ENCODE results near the gene TRIO.

DNA sequence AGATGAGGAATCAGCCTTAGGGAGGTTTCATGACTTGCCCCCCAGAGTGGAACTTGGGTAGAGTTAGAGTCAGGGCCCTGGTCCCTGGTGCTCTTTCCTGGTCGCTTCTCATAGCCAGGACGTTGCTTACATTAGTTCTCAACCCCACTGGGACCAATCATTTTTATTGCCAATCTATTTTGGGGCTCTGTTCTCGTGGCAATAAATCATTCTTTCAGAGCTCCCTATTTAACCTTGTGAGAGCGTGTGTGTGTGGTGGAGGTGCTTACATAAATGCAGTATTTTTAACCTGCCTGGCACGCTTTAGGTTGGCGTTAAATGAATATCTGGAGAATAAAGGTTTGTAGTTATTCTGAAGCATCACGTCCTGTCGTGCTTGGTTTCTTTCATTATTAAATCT, 4.1 kb downstream of the TRIO start:
- TF ChIP-seq, protein P1, sequence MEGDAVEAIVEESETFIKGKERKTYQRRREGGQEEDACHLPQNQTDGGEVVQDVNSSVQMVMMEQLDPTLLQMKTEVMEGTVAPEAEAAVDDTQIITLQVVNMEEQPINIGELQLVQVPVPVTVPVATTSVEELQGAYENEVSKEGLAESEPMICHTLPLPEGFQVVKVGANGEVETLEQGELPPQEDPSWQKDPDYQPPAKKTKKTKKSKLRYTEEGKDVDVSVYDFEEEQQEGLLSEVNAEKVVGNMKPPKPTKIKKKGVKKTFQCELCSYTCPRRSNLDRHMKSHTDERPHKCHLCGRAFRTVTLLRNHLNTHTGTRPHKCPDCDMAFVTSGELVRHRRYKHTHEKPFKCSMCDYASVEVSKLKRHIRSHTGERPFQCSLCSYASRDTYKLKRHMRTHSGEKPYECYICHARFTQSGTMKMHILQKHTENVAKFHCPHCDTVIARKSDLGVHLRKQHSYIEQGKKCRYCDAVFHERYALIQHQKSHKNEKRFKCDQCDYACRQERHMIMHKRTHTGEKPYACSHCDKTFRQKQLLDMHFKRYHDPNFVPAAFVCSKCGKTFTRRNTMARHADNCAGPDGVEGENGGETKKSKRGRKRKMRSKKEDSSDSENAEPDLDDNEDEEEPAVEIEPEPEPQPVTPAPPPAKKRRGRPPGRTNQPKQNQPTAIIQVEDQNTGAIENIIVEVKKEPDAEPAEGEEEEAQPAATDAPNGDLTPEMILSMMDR (conservative IDR thresholded peaks at IDR 0.05 in 1 of 2, IDR thresholded peaks at IDR 0.05 in 1 of 2; ENCODE audit: low read depth in 1 of 2, low read length in 2 of 2): no peak
- no peak for TF ChIP-seq EZH2 (IDR thresholded peaks at IDR 0.05; ENCODE audit: low read length, missing control alignments)
